Tibial artery (tissue), 4 donors: ENCODE measurements around the gene SEMA6A.

Source experiments
- DNase-seq, 2 donors: peaks; one replicate each; pipeline ENCODE4 v3.0.0-alpha.2; 2019
- H3K27ac ChIP-seq, 2 donors: fragments of 200-600 bp; sonication (generic) in 1 of 2; 1 replicate in 1 of 2; 2 replicates in 1 of 2; pipeline ENCODE4 v1.5.1; 2018 to 2019; ENCODE audit warnings: mild to moderate bottlenecking in 1 of 2
- H3K27me3 ChIP-seq, 2 donors: fragments of 200-600 bp; sonication (generic) in 1 of 2; one replicate each; pipeline versions ENCODE4 v1.5.1 to v1.6.0; 2016 to 2019
- H3K36me3 ChIP-seq, 3 donors: fragments of 200-600 bp; sonication (generic) in 2 of 3; one replicate each; pipeline ENCODE4 v1.5.1; 2016 to 2019; ENCODE audit warnings: mild to moderate bottlenecking in 2 of 3
- H3K4me1 ChIP-seq, 4 donors: fragments of 200-600 bp; sonication (generic) in 2 of 4; 1 replicate in 3 of 4; 2 replicates in 1 of 4; pipeline ENCODE4 v1.5.1; 2016 to 2019
- H3K4me3 ChIP-seq, 2 donors: fragments of 200-600 bp; sonication (generic) in 1 of 2; 1 replicate in 1 of 2; 2 replicates in 1 of 2; pipeline ENCODE4 v1.5.1; 2018 to 2019; ENCODE audit warnings: mild to moderate bottlenecking in 2 of 2
- H3K9me3 ChIP-seq, 3 donors: fragments of 200-600 bp; sonication (generic) in 1 of 3; one replicate each; pipeline ENCODE4 v1.5.1; 2016 to 2019
- intact Hi-C: fragments of 100-400 bp; cut with DNase I; formaldehyde crosslinking; loops from one replicate; pipeline ENCODE4 v1.15.0; 2023; ENCODE audit warnings: low total_unique reads
- TF ChIP-seq, protein P1 (sequence below), 2 experiments: fragments of 200-600 bp in 1 of 2; fragments of 450-650 bp in 1 of 2; IDR thresholded peaks; one replicate each; pipeline ENCODE4 v1.5.1; 2017 to 2019; ENCODE audit warnings: antibody characterized with exemption in 2 of 2, mild to moderate bottlenecking in 1 of 2, moderate library complexity in 1 of 2

SEMA6A gene, protein sequence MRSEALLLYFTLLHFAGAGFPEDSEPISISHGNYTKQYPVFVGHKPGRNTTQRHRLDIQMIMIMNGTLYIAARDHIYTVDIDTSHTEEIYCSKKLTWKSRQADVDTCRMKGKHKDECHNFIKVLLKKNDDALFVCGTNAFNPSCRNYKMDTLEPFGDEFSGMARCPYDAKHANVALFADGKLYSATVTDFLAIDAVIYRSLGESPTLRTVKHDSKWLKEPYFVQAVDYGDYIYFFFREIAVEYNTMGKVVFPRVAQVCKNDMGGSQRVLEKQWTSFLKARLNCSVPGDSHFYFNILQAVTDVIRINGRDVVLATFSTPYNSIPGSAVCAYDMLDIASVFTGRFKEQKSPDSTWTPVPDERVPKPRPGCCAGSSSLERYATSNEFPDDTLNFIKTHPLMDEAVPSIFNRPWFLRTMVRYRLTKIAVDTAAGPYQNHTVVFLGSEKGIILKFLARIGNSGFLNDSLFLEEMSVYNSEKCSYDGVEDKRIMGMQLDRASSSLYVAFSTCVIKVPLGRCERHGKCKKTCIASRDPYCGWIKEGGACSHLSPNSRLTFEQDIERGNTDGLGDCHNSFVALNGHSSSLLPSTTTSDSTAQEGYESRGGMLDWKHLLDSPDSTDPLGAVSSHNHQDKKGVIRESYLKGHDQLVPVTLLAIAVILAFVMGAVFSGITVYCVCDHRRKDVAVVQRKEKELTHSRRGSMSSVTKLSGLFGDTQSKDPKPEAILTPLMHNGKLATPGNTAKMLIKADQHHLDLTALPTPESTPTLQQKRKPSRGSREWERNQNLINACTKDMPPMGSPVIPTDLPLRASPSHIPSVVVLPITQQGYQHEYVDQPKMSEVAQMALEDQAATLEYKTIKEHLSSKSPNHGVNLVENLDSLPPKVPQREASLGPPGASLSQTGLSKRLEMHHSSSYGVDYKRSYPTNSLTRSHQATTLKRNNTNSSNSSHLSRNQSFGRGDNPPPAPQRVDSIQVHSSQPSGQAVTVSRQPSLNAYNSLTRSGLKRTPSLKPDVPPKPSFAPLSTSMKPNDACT

GRCh38 chr5:116574367-116575325 lies at the start of gene SEMA6A:
SEMA6A (minus strand) TSS chr5:116574823; CDS start chr5:116504944, 69,879 bp downstream.
- Histone ChIP-seq H3K27me3 (peaks cover 0 to 36% of the 10 kb centered on the region in 2 donors), H3K27ac (peak within 1 kb of the TSS; percentile 23 to 44), H3K9me3 (no peaks in the 10 kb centered on the region), H3K4me1 (peaks cover 0 to 43% (median 36%) of the 10 kb centered on the region in 4 donors), H3K36me3 (no peaks in the 10 kb centered on the region), H3K4me3 (peak within 1 kb of the TSS; percentile 61 to 73)
- TF ChIP-seq, protein P1, sequence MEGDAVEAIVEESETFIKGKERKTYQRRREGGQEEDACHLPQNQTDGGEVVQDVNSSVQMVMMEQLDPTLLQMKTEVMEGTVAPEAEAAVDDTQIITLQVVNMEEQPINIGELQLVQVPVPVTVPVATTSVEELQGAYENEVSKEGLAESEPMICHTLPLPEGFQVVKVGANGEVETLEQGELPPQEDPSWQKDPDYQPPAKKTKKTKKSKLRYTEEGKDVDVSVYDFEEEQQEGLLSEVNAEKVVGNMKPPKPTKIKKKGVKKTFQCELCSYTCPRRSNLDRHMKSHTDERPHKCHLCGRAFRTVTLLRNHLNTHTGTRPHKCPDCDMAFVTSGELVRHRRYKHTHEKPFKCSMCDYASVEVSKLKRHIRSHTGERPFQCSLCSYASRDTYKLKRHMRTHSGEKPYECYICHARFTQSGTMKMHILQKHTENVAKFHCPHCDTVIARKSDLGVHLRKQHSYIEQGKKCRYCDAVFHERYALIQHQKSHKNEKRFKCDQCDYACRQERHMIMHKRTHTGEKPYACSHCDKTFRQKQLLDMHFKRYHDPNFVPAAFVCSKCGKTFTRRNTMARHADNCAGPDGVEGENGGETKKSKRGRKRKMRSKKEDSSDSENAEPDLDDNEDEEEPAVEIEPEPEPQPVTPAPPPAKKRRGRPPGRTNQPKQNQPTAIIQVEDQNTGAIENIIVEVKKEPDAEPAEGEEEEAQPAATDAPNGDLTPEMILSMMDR (IDR thresholded peaks at IDR 0.05), result peak in 1 of 2 experiments; percentile 19
- DNase-seq, result peak; percentile 83 to 90
- intact Hi-C loops, result loop anchor here (10.0 kb wide), 1 partner anchor 190 kb away; no protein-coding TSS in a partner anchor

GRCh38 chr5:116622375-116623050 lies 47.9 kb upstream of the SEMA6A start:
- TF ChIP-seq, protein P1 (IDR thresholded peaks at IDR 0.05), result no peak
- H3K4me3 ChIP-seq, result no peak overlapping the region
- no peaks in the 10 kb centered on the region for H3K36me3 ChIP-seq
- intact Hi-C loops, result no loop called here
- H3K27ac ChIP-seq, result no peak overlapping the region
- H3K4me1 ChIP-seq, result peaks cover 0 to 17% (median 2%) of the 10 kb centered on the region in 4 donors
- no peaks in the 10 kb centered on the region for H3K27me3 ChIP-seq
- H3K9me3 ChIP-seq, result no peaks in the 10 kb centered on the region
- DNase-seq, result no peak

DNA sequence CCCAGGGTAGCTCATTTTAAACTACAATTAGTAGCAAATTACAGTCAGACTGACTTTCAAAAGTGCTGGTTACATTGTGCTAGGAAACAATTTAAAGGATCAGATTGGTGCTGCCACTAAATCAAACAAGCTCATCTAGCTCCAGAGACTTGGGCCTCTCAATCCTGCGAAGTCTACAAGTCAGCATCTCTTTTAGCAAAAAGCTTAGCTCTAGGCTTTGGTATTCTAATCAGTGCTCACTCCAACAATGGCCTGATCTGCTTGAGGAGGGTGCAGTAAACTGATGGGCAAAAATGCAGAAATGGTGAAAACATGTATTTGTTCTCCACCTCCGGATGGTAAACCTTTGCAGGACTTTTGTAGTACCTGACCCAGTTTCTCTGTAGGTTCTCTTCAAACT lies 47.0 kb upstream of the SEMA6A start:
- TF ChIP-seq, protein P1 (IDR thresholded peaks at IDR 0.05), result no peak
- H3K27ac ChIP-seq, result no peak overlapping the region
- H3K9me3 ChIP-seq, result no peaks in the 10 kb centered on the region
- intact Hi-C loops, result no loop called here
- DNase-seq, result no peak
- H3K4me1 ChIP-seq, result peaks cover 0 to 11% (median 2%) of the 10 kb centered on the region in 4 donors
- H3K4me3 ChIP-seq, result no peak overlapping the region
- no peaks in the 10 kb centered on the region for H3K36me3 ChIP-seq
- H3K27me3 ChIP-seq, result no peaks in the 10 kb centered on the region

DNA sequence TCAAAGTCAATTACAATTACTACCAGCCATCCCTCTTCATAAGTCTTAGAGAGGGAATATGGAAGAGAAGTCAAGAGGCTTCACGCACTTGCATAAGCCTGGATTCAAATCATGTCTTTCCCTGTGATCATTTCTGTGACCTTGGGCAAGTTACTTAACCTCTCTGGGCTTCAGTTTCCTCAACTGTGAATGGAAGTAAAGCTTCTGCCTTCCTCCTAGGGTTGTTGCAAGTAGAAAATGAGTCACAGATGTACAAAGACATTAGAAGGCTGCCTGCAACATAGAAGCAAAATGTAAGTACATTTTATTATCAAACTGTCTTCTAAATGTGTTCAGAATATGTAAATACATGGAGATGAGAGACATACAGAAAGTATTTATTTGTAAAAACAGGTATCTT lies 42.3 kb upstream of the SEMA6A start:
- Histone ChIP-seq H3K27me3 (no peaks in the 10 kb centered on the region), H3K4me3 (no peak overlapping the region), H3K27ac (no peak overlapping the region), H3K36me3 (no peaks in the 10 kb centered on the region), H3K9me3 (no peaks in the 10 kb centered on the region), H3K4me1 (no peaks in the 10 kb centered on the region)
- intact Hi-C loops, result no loop called here
- DNase-seq, result no peak
- TF ChIP-seq, protein P1 (IDR thresholded peaks at IDR 0.05), result no peak
